PFSK-1 (cell line): ENCODE data around the gene MET.

Experiments
- FOXP2 ChIP-seq: optimal IDR thresholded peaks from 2 replicates; pipeline ENCODE3; 2011; ENCODE audit warnings: borderline replicate concordance, control low read depth, inconsistent platforms; ENCODE audit not compliant: insufficient read depth; ENCODE audit errors: extremely low read length, extremely low read depth
- POLR2AphosphoS5 ChIP-seq: IDR thresholded peaks from 2 replicates; pipeline ENCODE4 v1.6.1; 2012; ENCODE audit warnings: low read depth, mild to moderate bottlenecking, control low read depth, low read length, moderate library complexity
- REST ChIP-seq, 2 experiments: IDR thresholded peaks; 2 replicates each; pipeline versions ENCODE4 v1.6.1 to v1.8.0; 2011 to 2012; ENCODE audit warnings: low read depth in 2 of 2, low read length in 2 of 2, control low read depth in 1 of 2, inconsistent platforms in 1 of 2, mild to moderate bottlenecking in 1 of 2, moderate library complexity in 1 of 2; ENCODE audit not compliant: insufficient read depth in 1 of 2
- SIN3A ChIP-seq: IDR thresholded peaks from 2 replicates; pipeline ENCODE4 v1.6.1; 2012; ENCODE audit warnings: mild to moderate bottlenecking, low read length, moderate library complexity, borderline replicate concordance; ENCODE audit not compliant: insufficient read depth
- TAF1 ChIP-seq: IDR thresholded peaks from 2 replicates; pipeline ENCODE4 v1.6.1; 2012; ENCODE audit warnings: low read length, control low read depth, borderline replicate concordance; ENCODE audit not compliant: insufficient read depth

Gene MET

GRCh38 chr7:116779216-116779615, 107.2 kb downstream of the MET start:
- TF ChIP-seq TAF1 (no peak), SIN3A (no peak), FOXP2 (no peak), POLR2AphosphoS5 (no peak), REST (IDR thresholded peaks at IDR 0.05; ENCODE audit: insufficient read depth in 1 of 2, low read depth in 2 of 2, low read length in 2 of 2) (no peak)

- TF ChIP-seq REST (IDR thresholded peaks at IDR 0.05; ENCODE audit: insufficient read depth in 1 of 2, low read depth in 2 of 2, low read length in 2 of 2) (no peak), SIN3A (no peak), FOXP2 (no peak), TAF1 (no peak)
These were observed 107.9 kb downstream of the MET start for GRCh38 chr7:116779931-116780330.

DNA sequence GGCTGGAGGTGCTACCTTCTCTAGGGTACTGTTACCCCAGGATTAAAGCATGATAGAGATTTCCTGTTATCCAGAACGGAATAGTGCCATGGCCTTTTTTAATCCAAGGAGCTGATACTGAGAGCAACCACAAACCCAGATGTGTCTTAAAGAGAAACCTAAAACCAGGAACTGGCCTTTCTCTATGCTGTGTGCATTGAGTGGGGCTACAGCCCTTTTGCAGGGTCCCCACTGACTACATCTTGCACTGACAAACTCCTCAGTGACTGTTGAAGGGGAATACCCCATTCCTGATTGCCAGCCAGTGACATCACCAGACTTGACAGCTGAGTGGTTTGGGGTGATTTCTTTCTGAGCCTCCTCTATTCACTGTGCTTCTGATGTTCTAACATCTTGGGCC, 108.5 kb downstream of the MET start:
- TF ChIP-seq SIN3A (no peak), TAF1 (no peak), REST (IDR thresholded peaks at IDR 0.05; ENCODE audit: insufficient read depth in 1 of 2, low read depth in 2 of 2, low read length in 2 of 2) (no peak), FOXP2 (no peak), POLR2AphosphoS5 (no peak)

DNA sequence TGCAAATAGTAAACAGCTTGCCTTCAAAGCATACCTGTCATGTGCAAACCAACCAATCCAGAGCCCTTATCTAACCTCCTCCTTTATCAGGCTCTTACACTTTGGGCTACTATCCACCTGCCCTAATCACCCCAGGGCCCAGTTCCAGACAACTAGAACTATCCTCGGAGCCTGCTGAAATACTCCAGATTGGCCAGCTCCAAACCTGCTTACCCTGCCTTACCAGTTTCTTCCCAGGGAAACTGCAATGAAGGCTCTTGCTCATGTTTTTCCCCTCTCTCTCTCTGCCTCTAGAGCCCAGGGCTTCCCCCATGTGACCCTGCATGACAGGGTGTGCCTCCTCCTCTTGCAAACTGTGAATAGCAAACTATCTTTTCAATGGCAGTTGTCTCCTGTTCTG, 109.0 kb downstream of the MET start:
- no peak for TF ChIP-seq TAF1

DNA sequence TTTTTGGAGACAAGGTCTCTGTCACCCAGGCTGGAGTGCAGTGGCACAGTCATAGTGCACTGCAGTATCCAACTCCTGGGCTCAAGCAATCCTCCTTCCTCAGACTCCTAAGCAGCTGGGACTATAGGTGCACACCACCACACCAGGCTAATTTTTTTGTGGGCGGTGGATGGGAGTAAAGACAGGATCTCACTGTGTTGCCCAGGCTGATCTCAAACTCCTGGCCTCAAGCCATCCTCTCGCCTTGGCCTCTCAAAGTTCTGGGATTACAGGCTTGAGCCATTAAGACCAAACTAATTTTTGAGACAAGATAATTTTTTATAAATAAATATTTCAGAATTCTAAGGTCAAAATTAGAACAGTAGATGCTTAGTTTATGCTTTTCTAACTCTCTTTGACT, 109.6 kb downstream of the MET start:
- no peak for TF ChIP-seq TAF1
- TF ChIP-seq SIN3A = no peak
- TF ChIP-seq POLR2AphosphoS5 = no peak
- no peak for TF ChIP-seq FOXP2

DNA sequence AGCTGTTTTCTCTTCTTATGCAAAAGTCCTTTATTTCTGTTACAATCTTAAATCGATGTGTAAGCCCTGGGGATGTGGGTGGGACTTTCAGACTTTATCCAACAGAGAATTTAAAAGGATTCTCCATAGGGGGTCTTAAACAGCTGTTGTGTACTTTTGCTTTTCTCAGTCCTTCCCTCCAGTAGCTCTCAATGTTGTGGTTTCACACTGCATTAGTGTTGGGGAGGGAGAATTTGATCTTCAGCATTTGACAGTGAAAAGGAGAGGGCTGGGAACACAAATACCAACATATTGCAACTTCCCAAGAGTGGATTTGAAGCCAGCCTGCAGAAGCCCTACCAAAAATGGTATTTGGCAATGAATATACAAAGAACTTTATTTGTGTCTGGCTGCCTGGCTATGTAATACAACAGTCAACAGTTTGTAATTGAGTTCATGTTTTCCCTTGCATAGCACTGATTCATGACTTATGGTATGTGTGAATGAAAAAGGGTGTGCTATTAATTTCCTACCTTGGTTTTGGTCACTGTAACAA, 110.2 kb downstream of the MET start:
- TF ChIP-seq REST (IDR thresholded peaks at IDR 0.05; ENCODE audit: insufficient read depth in 1 of 2, low read depth in 2 of 2, low read length in 2 of 2) (no peak), POLR2AphosphoS5 (no peak), TAF1 (no peak), FOXP2 (no peak), SIN3A (no peak)
